Endothelial cell of umbilical vein (primary cell): Measurements from ENCODE around the gene MYO7B.

Experiments
- EZH2 ChIP-seq: IDR thresholded peaks from 2 replicates; pipeline ENCODE4 v1.6.1; 2012; ENCODE audit warnings: borderline replicate concordance, low read depth, mild to moderate bottlenecking, moderate library complexity, low read length, inconsistent platforms; ENCODE audit not compliant: severe bottlenecking
- FOS ChIP-seq: IDR thresholded peaks from 2 replicates; pipeline ENCODE4 v1.6.1; 2011; ENCODE audit warnings: mild to moderate bottlenecking, low read length, moderate library complexity, borderline replicate concordance; ENCODE audit not compliant: insufficient read depth
- GATA2 ChIP-seq: IDR thresholded peaks from 2 replicates; pipeline ENCODE4 v1.7.0; 2011; ENCODE audit warnings: low read depth, mild to moderate bottlenecking, moderate library complexity, mixed read lengths, low read length; ENCODE audit not compliant: insufficient read length, insufficient read depth
- JUN ChIP-seq: IDR thresholded peaks from 2 replicates; pipeline ENCODE4 v1.6.1; 2011; ENCODE audit warnings: borderline replicate concordance, low read depth; ENCODE audit not compliant: insufficient read length, insufficient read depth
- MYC ChIP-seq: IDR thresholded peaks from one replicate; pipeline ENCODE4 v1.6.1; 2011; ENCODE audit warnings: mild to moderate bottlenecking, low read depth, low read length
- POLR2A ChIP-seq: IDR thresholded peaks from 2 replicates; pipeline ENCODE4 v1.6.1; 2012; ENCODE audit warnings: low read depth, mild to moderate bottlenecking, control low read depth, low read length
- POLR2AphosphoS5 ChIP-seq: IDR thresholded peaks from 2 replicates; pipeline ENCODE4 v1.6.1; 2012; ENCODE audit warnings: low read depth, mild to moderate bottlenecking, control low read depth, low read length, moderate library complexity; ENCODE audit not compliant: insufficient read depth
- TF ChIP-seq, protein P1 (sequence below), 2 donors: IDR thresholded peaks; 1 replicate in 1 of 2; 2 replicates in 1 of 2; pipeline ENCODE4 v1.5.1; 2011; ENCODE audit warnings: low read length in 2 of 2, mild to moderate bottlenecking in 2 of 2, moderate library complexity in 2 of 2, control low read depth in 1 of 2, inconsistent platforms in 1 of 2, low read depth in 1 of 2; ENCODE audit not compliant: insufficient read depth in 1 of 2; ENCODE audit errors: extremely low read depth in 1 of 2
- TF ChIP-seq, protein P2 (sequence below): IDR thresholded peaks from 2 replicates; pipeline ENCODE4 v1.6.1; 2011; ENCODE audit not compliant: insufficient read depth, insufficient read length

GRCh38 chr2:127679680-127680361, 144.3 kb downstream of the MYO7B start:
- TF ChIP-seq POLR2AphosphoS5, result no peak
- TF ChIP-seq EZH2, result no peak
- TF ChIP-seq, protein P1, sequence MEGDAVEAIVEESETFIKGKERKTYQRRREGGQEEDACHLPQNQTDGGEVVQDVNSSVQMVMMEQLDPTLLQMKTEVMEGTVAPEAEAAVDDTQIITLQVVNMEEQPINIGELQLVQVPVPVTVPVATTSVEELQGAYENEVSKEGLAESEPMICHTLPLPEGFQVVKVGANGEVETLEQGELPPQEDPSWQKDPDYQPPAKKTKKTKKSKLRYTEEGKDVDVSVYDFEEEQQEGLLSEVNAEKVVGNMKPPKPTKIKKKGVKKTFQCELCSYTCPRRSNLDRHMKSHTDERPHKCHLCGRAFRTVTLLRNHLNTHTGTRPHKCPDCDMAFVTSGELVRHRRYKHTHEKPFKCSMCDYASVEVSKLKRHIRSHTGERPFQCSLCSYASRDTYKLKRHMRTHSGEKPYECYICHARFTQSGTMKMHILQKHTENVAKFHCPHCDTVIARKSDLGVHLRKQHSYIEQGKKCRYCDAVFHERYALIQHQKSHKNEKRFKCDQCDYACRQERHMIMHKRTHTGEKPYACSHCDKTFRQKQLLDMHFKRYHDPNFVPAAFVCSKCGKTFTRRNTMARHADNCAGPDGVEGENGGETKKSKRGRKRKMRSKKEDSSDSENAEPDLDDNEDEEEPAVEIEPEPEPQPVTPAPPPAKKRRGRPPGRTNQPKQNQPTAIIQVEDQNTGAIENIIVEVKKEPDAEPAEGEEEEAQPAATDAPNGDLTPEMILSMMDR (IDR thresholded peaks at IDR 0.05; ENCODE audit: extremely low read depth in 1 of 2, insufficient read depth in 1 of 2, low read depth in 1 of 2, low read length in 2 of 2), result no peak
- no peak for TF ChIP-seq POLR2A
- TF ChIP-seq, protein P2, sequence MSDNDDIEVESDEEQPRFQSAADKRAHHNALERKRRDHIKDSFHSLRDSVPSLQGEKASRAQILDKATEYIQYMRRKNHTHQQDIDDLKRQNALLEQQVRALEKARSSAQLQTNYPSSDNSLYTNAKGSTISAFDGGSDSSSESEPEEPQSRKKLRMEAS, result no peak
- no peak for TF ChIP-seq GATA2
- TF ChIP-seq JUN, result no peak
- TF ChIP-seq MYC, result no peak
- no peak for TF ChIP-seq FOS
